Stimulated activated naive B cell treated with anti-CD40 and anti-IgM and Interleukin-4, amounts not matched to agents 10 μg/mL and 1 μg/mL and 100 μg/mL, for 72 hours (primary cell): Measurements from ENCODE around the gene NACAD.

Experiments used
- ATAC-seq, 2 donors: fragments of 150-1000 bp; cut with Tn5 transposase; replicated peaks; 2 replicates each; pipeline ENCODE4 v1.10.0; 2021; ENCODE audit warnings: moderate library complexity in 1 of 2
- DNase-seq: peaks from one replicate; pipeline ENCODE4 v3.0.0; 2021
- H3K27ac Mint-ChIP-seq: one replicate; pipeline ENCODE4 v1.8.0; 2022; ENCODE audit warnings: mild to moderate bottlenecking, mixed read lengths
- H3K27me3 Mint-ChIP-seq, 2 donors: one replicate each; pipeline ENCODE4 v1.8.0; 2022; ENCODE audit warnings: mixed read lengths in 2 of 2
- H3K36me3 Mint-ChIP-seq, 2 donors: one replicate each; pipeline ENCODE4 v1.8.0; 2022; ENCODE audit warnings: mixed read lengths in 2 of 2, mild to moderate bottlenecking in 1 of 2
- H3K4me1 Mint-ChIP-seq, 2 donors: one replicate each; pipeline ENCODE4 v1.8.0; 2022; ENCODE audit warnings: mixed read lengths in 2 of 2, mild to moderate bottlenecking in 1 of 2
- H3K4me3 Mint-ChIP-seq, 2 donors: one replicate each; pipeline ENCODE4 v1.8.0; 2022; ENCODE audit warnings: mild to moderate bottlenecking in 2 of 2, mixed read lengths in 2 of 2, moderate library complexity in 1 of 2
- H3K9me3 Mint-ChIP-seq, 2 donors: one replicate each; pipeline ENCODE4 v1.8.0; 2022; ENCODE audit warnings: mixed read lengths in 2 of 2, mild to moderate bottlenecking in 1 of 2

The NACAD gene

DNA sequence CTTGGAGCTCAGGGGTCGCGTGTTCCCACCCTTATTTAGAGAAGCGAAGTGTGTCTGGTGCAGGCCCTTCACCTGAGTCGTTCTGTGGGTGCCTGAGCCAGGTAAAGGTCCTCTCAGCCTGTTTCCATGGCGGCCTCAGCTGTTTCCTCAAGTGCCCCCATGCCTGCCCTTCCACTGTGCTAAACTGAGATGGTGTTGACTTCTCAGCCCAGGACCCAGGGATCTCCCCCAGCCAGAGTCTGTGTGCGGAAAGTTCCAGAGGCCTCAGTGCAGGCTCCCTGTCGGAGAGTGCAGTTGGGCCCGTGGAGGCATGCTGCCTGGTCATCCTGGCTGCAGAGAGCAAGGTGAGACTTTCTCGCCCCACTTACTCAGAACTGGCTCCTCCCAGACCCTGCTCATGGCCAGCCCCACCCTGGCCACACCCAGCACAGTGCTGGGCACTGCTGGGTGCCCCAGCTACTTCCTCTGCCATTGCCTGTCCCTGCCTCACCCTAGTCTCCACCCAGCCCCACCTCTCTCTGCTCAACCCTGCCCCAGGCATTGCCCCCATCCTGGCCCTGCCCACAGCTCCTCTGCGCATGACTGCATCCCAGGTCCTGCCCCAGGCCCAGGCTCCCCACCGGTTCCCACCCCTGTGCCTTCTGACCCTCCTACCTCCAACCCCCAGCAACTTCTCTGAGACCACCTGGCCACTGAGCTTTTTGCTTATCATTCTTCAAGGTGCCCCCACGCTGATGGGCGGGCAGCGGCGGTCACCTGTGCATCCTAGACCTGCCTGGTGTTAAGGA, 20.3 kb downstream of the NACAD start:
- Mint-ChIP-seq H3K27ac (peak overlapping the region; percentile 69), H3K36me3 (peaks cover 51 to 79% of the 10 kb centered on the region in 2 donors), H3K9me3 (no peaks in the 10 kb centered on the region), H3K4me1 (peaks cover 31 to 56% of the 10 kb centered on the region in 2 donors), H3K4me3 (peak overlapping the region in 1 of 2 donors; percentile 17), H3K27me3 (no peaks in the 10 kb centered on the region)
- ATAC-seq (no peak), DNase-seq (no peak)

GRCh38 chr7:45067582-45067981, 21.2 kb downstream of the NACAD start:
- Mint-ChIP-seq H3K27me3 (no peaks in the 10 kb centered on the region), H3K4me3 (no peak overlapping the region), H3K9me3 (peaks cover 0 to 2% of the 10 kb centered on the region in 2 donors), H3K27ac (no peak overlapping the region), H3K36me3 (peaks cover 51 to 78% of the 10 kb centered on the region in 2 donors), H3K4me1 (peaks cover 29 to 59% of the 10 kb centered on the region in 2 donors)
- DNase-seq (no peak), ATAC-seq (no peak)

DNA sequence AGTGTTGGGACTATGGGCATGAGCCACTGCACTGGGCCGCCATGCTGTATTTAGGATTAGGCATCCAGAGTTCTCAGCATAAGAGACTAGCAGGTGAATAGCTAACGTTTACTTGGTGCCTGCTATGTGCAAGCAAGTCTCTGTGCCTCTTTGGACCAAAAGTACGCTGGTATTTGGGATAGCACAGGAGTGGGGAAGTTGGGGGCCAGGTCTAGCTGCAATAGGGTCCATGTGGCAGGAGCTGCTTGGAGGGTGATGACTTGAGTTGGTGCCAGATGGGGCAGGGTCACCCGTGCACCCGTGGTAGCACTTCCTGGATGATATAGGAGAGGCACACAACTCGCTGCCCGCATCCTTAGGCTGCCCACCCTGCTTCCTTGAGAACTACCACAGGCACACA, 22.4 kb downstream of the NACAD start:
- Mint-ChIP-seq H3K4me3 (no peak overlapping the region), H3K4me1 (peaks cover 39 to 71% of the 10 kb centered on the region in 2 donors), H3K27me3 (no peaks in the 10 kb centered on the region), H3K27ac (peak overlapping the region; percentile 65), H3K36me3 (peaks cover 59 to 82% of the 10 kb centered on the region in 2 donors), H3K9me3 (peaks cover 0 to 2% of the 10 kb centered on the region in 2 donors)
- DNase-seq: no peak
- no peak for ATAC-seq

- ATAC-seq: no peak
- Mint-ChIP-seq H3K4me3 (no peak overlapping the region), H3K27me3 (no peaks in the 10 kb centered on the region), H3K36me3 (peaks cover 63 to 90% of the 10 kb centered on the region in 2 donors), H3K4me1 (peaks cover 48 to 82% of the 10 kb centered on the region in 2 donors), H3K9me3 (peaks cover 0 to 2% of the 10 kb centered on the region in 2 donors), H3K27ac (peak overlapping the region; percentile 67)
- DNase-seq: no peak
Observed at GRCh38 chr7:45065031-45065995, 23.5 kb downstream of the NACAD start.

GRCh38 chr7:45064047-45064725, 24.6 kb downstream of the NACAD start:
- H3K4me1 Mint-ChIP-seq: peaks cover 49 to 79% of the 10 kb centered on the region in 2 donors
- peak overlapping the region; percentile 96 for H3K27ac Mint-ChIP-seq
- no peaks in the 10 kb centered on the region for H3K27me3 Mint-ChIP-seq
- DNase-seq (no peak), ATAC-seq (no peak)
- peaks cover 0 to 2% of the 10 kb centered on the region in 2 donors for H3K9me3 Mint-ChIP-seq
- H3K4me3 Mint-ChIP-seq: peak overlapping the region in 1 of 2 donors; percentile 31
- H3K36me3 Mint-ChIP-seq: peaks cover 57 to 83% of the 10 kb centered on the region in 2 donors

DNA sequence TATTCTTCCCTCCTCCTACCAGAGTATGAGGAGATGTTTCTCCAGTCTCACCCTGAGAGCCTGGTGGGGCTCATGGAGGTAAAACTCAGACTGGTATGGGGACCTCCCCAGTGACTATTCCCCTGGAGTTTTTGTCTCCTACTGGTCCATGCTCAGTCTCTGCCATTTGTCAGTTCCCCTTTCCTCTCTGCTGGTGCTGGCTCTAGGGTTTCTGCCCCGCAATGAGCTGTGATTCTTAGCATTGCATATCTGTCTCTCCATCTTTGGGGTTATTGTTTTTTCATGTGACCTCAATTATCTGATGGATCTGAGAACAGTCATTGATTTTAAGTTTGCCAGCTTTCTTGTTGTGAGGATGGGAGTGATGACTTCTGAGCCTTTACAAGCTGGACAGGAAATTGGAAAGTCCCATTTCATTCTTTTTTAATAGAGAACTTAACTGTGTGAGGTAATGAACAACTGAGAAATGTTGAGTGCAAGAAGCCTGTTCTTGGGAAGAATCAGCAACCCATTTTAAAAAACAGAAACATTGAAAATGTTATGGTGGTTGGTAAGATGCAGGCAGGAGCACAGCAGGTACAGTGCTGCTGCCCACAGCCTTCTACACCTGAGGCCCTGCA, 26.9 kb downstream of the NACAD start:
- peaks cover 52 to 82% of the 10 kb centered on the region in 2 donors for H3K4me1 Mint-ChIP-seq
- H3K4me3 Mint-ChIP-seq: peak overlapping the region; percentile 45 to 52
- peaks cover 61 to 82% of the 10 kb centered on the region in 2 donors for H3K36me3 Mint-ChIP-seq
- DNase-seq: no peak
- no peaks in the 10 kb centered on the region for H3K27me3 Mint-ChIP-seq
- H3K9me3 Mint-ChIP-seq: peaks cover 0 to 2% of the 10 kb centered on the region in 2 donors
- H3K27ac Mint-ChIP-seq: peak overlapping the region; percentile 96
- peak; percentile 61 for ATAC-seq

DNA sequence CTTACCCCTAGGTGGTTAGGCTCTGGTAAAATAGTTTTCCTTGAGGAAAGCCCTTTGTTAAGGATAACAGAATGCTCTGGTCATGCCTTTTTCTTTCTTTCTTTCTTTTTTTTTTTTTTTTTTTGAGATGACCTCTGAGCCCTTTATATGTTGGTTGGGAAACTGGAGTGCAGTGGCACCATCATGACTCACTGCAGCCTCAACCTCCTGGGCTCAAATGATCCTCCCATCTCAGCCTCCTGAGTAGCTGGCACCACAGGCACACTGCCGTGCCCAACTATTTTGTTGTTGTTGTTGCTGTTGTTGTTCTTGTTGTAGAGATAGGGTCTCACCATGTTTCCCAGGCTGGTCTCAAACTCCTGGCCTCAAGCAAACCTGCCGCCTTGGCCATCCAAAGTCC, 27.4 kb downstream of the NACAD start:
- Mint-ChIP-seq H3K4me1 (peaks cover 50 to 81% of the 10 kb centered on the region in 2 donors), H3K27me3 (no peaks in the 10 kb centered on the region), H3K9me3 (peaks cover 0 to 2% of the 10 kb centered on the region in 2 donors), H3K27ac (peak overlapping the region; percentile 96), H3K4me3 (peak overlapping the region; percentile 45 to 52), H3K36me3 (peaks cover 59 to 76% of the 10 kb centered on the region in 2 donors)
- DNase-seq: no peak
- ATAC-seq: no peak

- peak overlapping the region in 1 of 2 donors; percentile 0 for H3K4me3 Mint-ChIP-seq
- no peak for DNase-seq
- H3K9me3 Mint-ChIP-seq: peaks cover 0 to 2% of the 10 kb centered on the region in 2 donors
- H3K27ac Mint-ChIP-seq: peak overlapping the region; percentile 57
- peaks cover 62 to 75% of the 10 kb centered on the region in 2 donors for H3K36me3 Mint-ChIP-seq
- H3K4me1 Mint-ChIP-seq: peaks cover 53 to 80% of the 10 kb centered on the region in 2 donors
- no peak for ATAC-seq
- H3K27me3 Mint-ChIP-seq: no peaks in the 10 kb centered on the region
Observed at GRCh38 chr7:45060295-45060694, 28.5 kb downstream of the NACAD start.

DNA sequence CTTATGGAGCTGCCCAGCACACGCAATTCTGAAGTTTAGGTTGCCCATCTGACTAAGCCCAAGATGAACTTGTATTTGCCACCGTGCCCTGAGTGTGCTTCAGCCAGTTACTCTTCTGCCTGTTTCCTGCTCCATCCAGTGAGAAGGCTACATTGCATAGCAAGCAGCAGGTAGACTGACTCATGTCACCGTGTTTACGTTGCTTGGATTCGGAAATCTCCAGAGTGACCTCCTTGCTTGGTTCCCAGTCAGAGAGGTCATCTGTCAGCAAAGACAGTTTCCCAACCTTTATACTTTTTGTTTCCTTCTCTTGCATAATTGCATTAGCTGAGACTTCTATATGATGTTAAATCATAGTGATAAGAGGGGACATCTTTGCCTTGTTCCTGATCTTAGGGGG, 30.9 kb downstream of the NACAD start:
- Mint-ChIP-seq H3K36me3 (peaks cover 53 to 69% of the 10 kb centered on the region in 2 donors), H3K9me3 (no peaks in the 10 kb centered on the region), H3K27ac (peak overlapping the region; percentile 17), H3K4me3 (no peak overlapping the region), H3K4me1 (peaks cover 53 to 79% of the 10 kb centered on the region in 2 donors), H3K27me3 (no peaks in the 10 kb centered on the region)
- ATAC-seq (no peak), DNase-seq (no peak)

DNA sequence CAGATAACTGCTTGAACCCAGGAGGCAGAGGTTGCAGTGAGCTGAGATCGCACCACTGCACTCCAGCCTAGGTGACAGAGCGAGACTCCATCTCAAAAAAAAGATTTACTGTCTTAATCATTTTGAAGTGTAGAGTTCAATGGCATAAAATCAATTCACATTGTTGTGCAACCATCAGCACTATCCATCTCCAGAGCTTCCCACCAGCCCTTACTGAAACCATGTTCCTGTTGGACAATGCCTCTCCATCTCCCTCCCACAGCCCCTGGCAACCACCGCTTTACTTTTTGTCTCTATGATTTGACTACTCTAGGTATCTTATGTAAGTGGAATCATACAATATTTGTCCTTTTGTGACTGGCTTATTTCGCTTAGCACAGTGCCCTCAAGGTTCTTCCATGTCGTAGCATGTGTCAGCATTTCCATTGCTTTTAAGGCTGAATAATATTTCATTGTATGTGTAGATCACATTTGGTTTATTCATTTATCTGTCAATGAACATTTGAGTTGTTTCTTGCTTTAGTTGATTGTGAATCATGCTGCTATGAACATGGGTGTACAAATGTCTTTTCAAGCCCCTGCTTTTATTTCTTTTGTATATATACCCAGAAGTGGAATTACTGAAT, 33.1 kb downstream of the NACAD start:
- ATAC-seq: no peak
- no peaks in the 10 kb centered on the region for H3K9me3 Mint-ChIP-seq
- H3K4me3 Mint-ChIP-seq: no peak overlapping the region
- peaks cover 45 to 78% of the 10 kb centered on the region in 2 donors for H3K4me1 Mint-ChIP-seq
- H3K27ac Mint-ChIP-seq: no peak overlapping the region
- peaks cover 46 to 60% of the 10 kb centered on the region in 2 donors for H3K36me3 Mint-ChIP-seq
- DNase-seq: no peak
- no peaks in the 10 kb centered on the region for H3K27me3 Mint-ChIP-seq

DNA sequence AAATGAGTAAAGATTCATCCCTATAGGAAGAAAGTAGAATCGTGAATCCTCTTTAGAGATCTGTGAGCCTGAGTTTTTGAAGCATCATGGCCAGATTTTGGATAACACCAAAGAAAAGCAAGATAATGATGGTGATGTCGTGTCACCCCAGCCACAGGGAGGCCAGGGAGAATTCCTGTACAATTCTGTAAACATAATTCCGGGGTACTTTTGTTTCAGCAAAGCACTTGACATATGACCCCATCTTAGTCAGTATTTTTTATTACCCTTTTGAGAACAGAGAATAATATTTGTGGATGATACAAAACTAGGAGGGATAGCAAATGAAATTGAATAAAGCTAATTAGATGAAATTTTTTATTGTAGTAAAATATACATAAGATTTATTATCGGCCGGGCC, 33.8 kb downstream of the NACAD start:
- DNase-seq: no peak
- Mint-ChIP-seq H3K36me3 (peaks cover 49 to 59% of the 10 kb centered on the region in 2 donors), H3K4me1 (peaks cover 45 to 78% of the 10 kb centered on the region in 2 donors), H3K9me3 (no peaks in the 10 kb centered on the region), H3K27me3 (no peaks in the 10 kb centered on the region), H3K4me3 (no peak overlapping the region), H3K27ac (no peak overlapping the region)
- ATAC-seq: no peak

- Mint-ChIP-seq H3K36me3 (peaks cover 50 to 59% of the 10 kb centered on the region in 2 donors), H3K9me3 (no peaks in the 10 kb centered on the region), H3K4me3 (no peak overlapping the region), H3K27me3 (no peaks in the 10 kb centered on the region), H3K4me1 (peaks cover 47 to 78% of the 10 kb centered on the region in 2 donors), H3K27ac (peak overlapping the region; percentile 56)
- ATAC-seq: no peak
- DNase-seq: no peak
Observed at GRCh38 chr7:45054442-45054841, 34.3 kb downstream of the NACAD start.

GRCh38 chr7:45053941-45054340, 34.8 kb downstream of the NACAD start:
- H3K27me3 Mint-ChIP-seq: no peaks in the 10 kb centered on the region
- H3K4me1 Mint-ChIP-seq: peaks cover 47 to 78% of the 10 kb centered on the region in 2 donors
- no peak overlapping the region for H3K27ac Mint-ChIP-seq
- peaks cover 50 to 59% of the 10 kb centered on the region in 2 donors for H3K36me3 Mint-ChIP-seq
- no peaks in the 10 kb centered on the region for H3K9me3 Mint-ChIP-seq
- H3K4me3 Mint-ChIP-seq: no peak overlapping the region
- DNase-seq (no peak), ATAC-seq (no peak)
